ENCODE results near the gene CCR4. TPM values are rescaled to one million over a fixed set of nuclear protein-coding genes. Genes with fewer than 3 reads are reported as not detected.

CCR4 gene
- under 0.01 TPM in 1 of 2 replicates, not detected in the other for total RNA-seq

DNA sequence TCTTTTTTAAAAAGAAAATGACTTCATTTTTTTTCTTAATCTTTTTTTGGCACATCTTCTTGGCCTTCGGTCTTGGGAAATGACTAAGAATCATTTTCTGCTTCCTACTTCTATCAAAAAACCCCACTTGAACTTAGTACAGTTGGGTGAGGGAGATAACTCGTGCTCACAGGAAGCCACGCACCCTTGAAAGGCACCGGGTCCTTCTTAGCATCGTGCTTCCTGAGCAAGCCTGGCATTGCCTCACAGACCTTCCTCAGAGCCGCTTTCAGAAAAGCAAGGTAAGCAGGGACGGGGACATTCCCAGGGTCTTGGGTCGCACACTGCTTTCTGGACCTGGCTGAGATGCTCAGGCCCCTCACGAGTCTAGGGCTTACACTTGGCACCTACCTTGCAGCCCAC, at the start of gene CCR4:
Gene CCR4, plus strand, starts transcription at position 235 of the 402 bp plus-strand sequence. CDS start 1,779 bp downstream, outside the sequence.

Other genes starting within 250 kb of the CCR4 start
- 7.9 and 8.2 TPM in 2 replicates for gene TRIM71, start 133.6 kb upstream of the CCR4 start, total RNA-seq
- gene GLB1, start 145.5 kb downstream of the CCR4 start, total RNA-seq: 60.1 and 64.8 TPM in 2 replicates
- 4.3 and 7.7 TPM in 2 replicates for gene TMPPE, start 145.5 kb downstream of the CCR4 start, total RNA-seq
- gene CRTAP, start 162.4 kb downstream of the CCR4 start, total RNA-seq: 144 and 193 TPM in 2 replicates

Measured in placental epithelial cell (primary cell).